K562 (cell line): ENCODE results near the gene ARHGEF1.

Source experiments
- E2F4 ChIP-seq: sonication (generic); formaldehyde crosslinking; IDR thresholded peaks from 2 replicates; pipeline ENCODE4 v1.8.0; 2022; ENCODE audit warnings: mild to moderate bottlenecking, low read depth, missing genetic modification reagents
- GATA2 ChIP-seq: sonication (generic); formaldehyde crosslinking; IDR thresholded peaks from 2 replicates; pipeline ENCODE4 v1.4.0; 2020; ENCODE audit warnings: mild to moderate bottlenecking, missing genetic modification reagents
- GTF2F1 ChIP-seq: IDR thresholded peaks from 2 replicates; pipeline ENCODE4 v1.6.1; 2011; ENCODE audit warnings: low read depth, low read length, improper control_type of control experiment
- ILK ChIP-seq: fragments of 450-650 bp; IDR thresholded peaks from 2 replicates; pipeline ENCODE4 v1.6.1; 2016; ENCODE audit warnings: missing genetic modification characterization, low read depth, mild to moderate bottlenecking, missing compliant biosample characterization, moderate library complexity, borderline replicate concordance
- MAX ChIP-seq: sonication (generic); formaldehyde crosslinking; IDR thresholded peaks from 2 replicates; pipeline ENCODE4 v1.9.0; 2022; ENCODE audit warnings: mild to moderate bottlenecking, missing genetic modification reagents
- NR2C1 ChIP-seq, 2 experiments: fragments of 450-650 bp; IDR thresholded peaks; 2 replicates each; pipeline ENCODE4 v1.6.1; 2017; ENCODE audit warnings: mild to moderate bottlenecking in 2 of 2, antibody characterized with exemption in 1 of 2, inconsistent platforms in 1 of 2, missing compliant biosample characterization in 1 of 2, missing genetic modification characterization in 1 of 2
- PHF8 ChIP-seq: fragments of 200-600 bp; sonication (generic); IDR thresholded peaks from 2 replicates; pipeline ENCODE4 v1.6.1; 2012; ENCODE audit warnings: mixed run types, mild to moderate bottlenecking, inconsistent platforms, low read length, moderate library complexity, borderline replicate concordance
- POLR2AphosphoS5 ChIP-seq: IDR thresholded peaks from 2 replicates; pipeline ENCODE4 v1.6.1; 2011; ENCODE audit warnings: mild to moderate bottlenecking, low read depth, low read length, moderate library complexity; ENCODE audit not compliant: control insufficient read depth, insufficient read depth
- TAF1 ChIP-seq: IDR thresholded peaks from 2 replicates; pipeline ENCODE4 v1.6.1; 2011; ENCODE audit warnings: mild to moderate bottlenecking, low read length, moderate library complexity; ENCODE audit not compliant: insufficient read depth, control insufficient read depth, severe bottlenecking; ENCODE audit errors: extremely low read depth
- TEAD1 ChIP-seq, 2 experiments: fragments of 450-650 bp in 1 of 2; sonication (generic) in 1 of 2; formaldehyde crosslinking; IDR thresholded peaks; 2 replicates each; pipeline versions ENCODE4 v1.4.0 to v1.8.0; 2020 to 2022; ENCODE audit warnings: mild to moderate bottlenecking in 2 of 2, missing genetic modification reagents in 1 of 2
- UBTF ChIP-seq, 2 experiments: IDR thresholded peaks; 2 replicates each; pipeline ENCODE4 v1.6.1; 2012; ENCODE audit warnings: improper control_type of control experiment in 2 of 2, low read depth in 2 of 2, low read length in 2 of 2, borderline replicate concordance in 1 of 2
- XRCC5 ChIP-seq: fragments of 200-400 bp; formaldehyde crosslinking; IDR thresholded peaks from 2 replicates; pipeline ENCODE4 v1.6.1; 2017; ENCODE audit warnings: low read depth, mild to moderate bottlenecking, low read length
- ZBTB7A ChIP-seq: IDR thresholded peaks from 2 replicates; pipeline ENCODE4 v1.6.1; 2011; ENCODE audit warnings: low read depth, mild to moderate bottlenecking, low read length, moderate library complexity, borderline replicate concordance; ENCODE audit not compliant: control insufficient read depth
- ZNF3 ChIP-seq: fragments of 250-450 bp; sonication (Bioruptor Pico); IDR thresholded peaks from 2 replicates; pipeline ENCODE4 v1.5.0; 2021; ENCODE audit warnings: mild to moderate bottlenecking, moderate library complexity

- TF ChIP-seq MAX (CRISPR knock-in tag), result no peak
- TF ChIP-seq POLR2AphosphoS5, result no peak
- no peak for TF ChIP-seq XRCC5
- TF ChIP-seq E2F4, result no peak
- no peak for TF ChIP-seq TEAD1 (CRISPR knock-in tag; IDR thresholded peaks at IDR 0.05)
- no peak; the same call in 1 of the 2 replicates for TF ChIP-seq PHF8
- TF ChIP-seq ZNF3 (CRISPR knock-in tag), result no peak
- TF ChIP-seq TAF1, result no peak
- no peak for TF ChIP-seq NR2C1 (IDR thresholded peaks at IDR 0.05)
- no peak for TF ChIP-seq NR2C1 (tag; IDR thresholded peaks at IDR 0.05)
- 0 out of 4 replicates have a peak, but pooled peaks of 1 of the 2 experiments have one; percentile 15 for TF ChIP-seq UBTF (IDR thresholded peaks at IDR 0.05; ENCODE audit: borderline replicate concordance in 1 of 2, low read depth in 2 of 2, low read length in 2 of 2)
- TF ChIP-seq ZBTB7A, result peak; percentile 60; the same call in 1 of the 2 replicates
- TF ChIP-seq GTF2F1, result no peak
- TF ChIP-seq ILK (tag), result no peak
- no peak for TF ChIP-seq GATA2 (CRISPR knock-in tag)
Measured at GRCh38 chr19:41928221-41928683, 45.3 kb downstream of the ARHGEF1 start, which contains the start of gene ERFL.
